G401.6 (cell line): Measurements from ENCODE around the gene NAV3.

Experiments used
- FAIRE-seq: peaks from 2 replicates; lab custom pipeline; 2012; peaks lifted over from hg19 to GRCh38; lab: Jason Lieb, UNC

Gene NAV3

DNA sequence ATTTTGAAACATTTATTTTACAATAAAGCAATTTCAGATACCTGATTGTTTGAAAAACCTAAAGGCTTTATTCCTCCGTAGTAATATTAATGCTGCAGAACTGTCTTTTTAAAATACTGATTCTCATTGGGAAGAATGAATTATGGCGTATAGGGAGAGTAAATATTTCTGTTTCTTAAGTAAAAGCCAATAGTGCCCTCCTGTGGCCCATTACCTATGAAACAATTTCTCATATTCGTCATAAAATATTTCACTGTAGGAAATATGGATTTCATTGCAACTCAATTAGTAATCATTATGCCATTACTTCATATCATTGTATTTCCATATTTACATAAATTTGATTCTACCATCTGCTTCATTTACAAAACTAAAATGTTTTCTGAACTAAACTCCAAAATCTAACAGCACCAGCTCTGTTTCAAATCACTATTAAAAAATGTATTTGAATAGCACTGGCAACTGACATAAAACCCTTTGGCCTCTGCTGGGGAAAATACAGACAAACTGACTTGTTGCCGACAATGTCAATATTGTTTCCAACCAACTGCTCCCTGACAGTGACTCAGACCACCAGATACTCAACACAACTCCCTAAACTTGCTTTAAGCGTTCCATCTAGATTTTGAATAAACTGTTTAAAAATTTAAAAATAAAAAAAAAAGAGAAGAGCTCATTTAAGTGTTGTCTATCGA is 290.3 kb downstream of the NAV3 start:
- FAIRE-seq, result no peak

GRCh38 chr12:78121969-78122610 is 291.4 kb downstream of the NAV3 start:
- FAIRE-seq, result no peak

- no peak for FAIRE-seq
Observed at GRCh38 chr12:78128211-78128610, 297.5 kb downstream of the NAV3 start.

- no peak for FAIRE-seq
Observed at GRCh38 chr12:78143717-78144116, 313.0 kb downstream of the NAV3 start.

DNA sequence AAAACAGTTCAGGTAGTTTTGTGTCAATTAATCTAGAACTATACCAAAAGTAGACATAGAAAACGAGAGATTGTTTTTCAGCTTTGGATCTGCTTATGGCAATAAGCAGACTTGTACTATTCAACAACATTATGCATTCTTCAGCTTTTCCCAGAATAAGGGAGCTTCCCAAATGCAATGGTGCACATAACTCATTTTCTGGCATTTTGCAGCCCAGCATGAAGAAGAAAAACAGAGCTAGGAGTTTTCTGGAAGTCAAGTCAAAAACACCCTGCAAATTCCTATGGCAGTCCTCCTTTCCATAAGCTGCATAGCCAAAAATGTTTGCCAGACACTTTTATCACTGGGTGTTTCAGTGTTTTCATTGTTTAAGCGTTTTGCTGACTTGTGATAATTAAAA is 314.7 kb downstream of the NAV3 start:
- no peak for FAIRE-seq

DNA sequence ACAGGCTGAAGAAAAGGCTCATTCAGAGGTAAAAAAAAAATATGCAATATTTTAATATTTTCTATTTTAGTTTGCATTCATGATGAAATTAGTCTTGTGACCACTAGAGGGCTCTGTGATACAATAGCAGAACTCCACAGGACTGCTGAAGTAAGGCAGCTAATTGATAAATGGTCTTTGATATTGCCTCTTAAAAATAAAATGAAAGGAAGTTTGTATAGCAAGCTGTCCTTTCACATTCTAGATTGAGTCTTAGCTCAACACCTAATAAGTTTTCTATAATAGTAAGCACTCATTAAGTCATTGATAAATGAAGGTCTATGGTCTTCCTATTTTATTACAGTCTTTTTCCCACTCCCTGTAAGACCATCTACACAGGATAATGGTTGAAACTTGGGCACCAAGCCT is 315.7 kb downstream of the NAV3 start:
- FAIRE-seq, result peak; percentile 86

GRCh38 chr12:78149459-78149858 is 318.8 kb downstream of the NAV3 start:
- FAIRE-seq, result no peak

DNA sequence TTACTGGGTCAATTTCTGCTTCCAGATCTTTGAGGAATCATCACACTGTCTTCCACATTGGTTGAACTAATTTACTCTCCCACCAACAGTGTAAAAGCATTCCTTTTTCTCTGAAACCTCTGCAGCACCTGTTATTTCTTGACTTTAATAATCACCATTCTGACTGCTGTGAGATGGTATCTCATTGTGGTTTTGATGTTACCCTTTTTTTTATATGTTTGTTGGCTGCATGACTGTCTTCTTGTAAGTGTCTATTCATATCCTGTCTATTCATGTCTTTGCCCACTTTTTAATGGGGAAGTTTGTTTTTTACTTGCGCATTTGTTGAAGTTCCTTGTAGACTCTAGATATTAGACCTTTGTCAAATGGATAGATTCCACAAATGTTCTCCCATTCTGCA is 324.9 kb downstream of the NAV3 start:
- FAIRE-seq, result no peak

GRCh38 chr12:78156751-78157150 is 326.1 kb downstream of the NAV3 start:
- no peak for FAIRE-seq

DNA sequence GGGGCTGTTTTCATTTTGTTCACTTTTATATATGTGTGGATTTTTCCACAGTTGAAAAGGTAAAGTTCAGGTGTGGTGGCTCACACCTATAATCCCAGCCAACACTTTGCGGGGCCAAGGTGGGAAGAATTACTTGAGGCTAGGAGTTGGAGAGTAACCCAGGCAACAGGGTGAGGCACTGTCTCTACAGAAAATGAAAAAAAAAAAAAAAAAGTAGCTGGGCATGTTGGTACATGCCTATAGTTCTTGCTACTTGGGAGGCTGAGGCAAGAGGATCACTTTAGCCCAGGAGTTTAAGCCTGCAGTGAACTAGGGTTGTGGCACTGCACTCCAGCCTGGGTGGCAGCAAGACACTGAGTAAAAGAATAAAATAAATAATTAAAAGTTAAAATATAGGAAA is 326.5 kb downstream of the NAV3 start:
- no peak for FAIRE-seq

DNA sequence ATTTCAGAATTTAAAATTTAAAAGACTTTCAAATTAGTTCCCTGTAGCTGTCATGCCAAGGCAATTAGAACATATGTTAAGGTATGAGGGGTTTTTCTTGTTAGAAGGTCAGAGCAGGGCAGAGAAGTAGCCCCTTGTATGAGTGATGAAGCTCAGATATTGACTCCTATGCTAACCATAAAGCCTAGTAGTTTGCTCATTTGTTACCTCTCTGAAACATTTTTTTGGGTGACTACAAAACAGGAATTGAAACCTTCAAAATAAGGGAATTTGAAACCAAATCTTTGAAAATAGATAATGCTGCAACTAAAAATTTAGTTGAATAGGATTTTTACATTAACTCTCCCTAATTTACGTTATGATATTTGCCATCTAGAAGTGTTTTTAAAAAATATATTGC is 333.5 kb downstream of the NAV3 start:
- no peak for FAIRE-seq

DNA sequence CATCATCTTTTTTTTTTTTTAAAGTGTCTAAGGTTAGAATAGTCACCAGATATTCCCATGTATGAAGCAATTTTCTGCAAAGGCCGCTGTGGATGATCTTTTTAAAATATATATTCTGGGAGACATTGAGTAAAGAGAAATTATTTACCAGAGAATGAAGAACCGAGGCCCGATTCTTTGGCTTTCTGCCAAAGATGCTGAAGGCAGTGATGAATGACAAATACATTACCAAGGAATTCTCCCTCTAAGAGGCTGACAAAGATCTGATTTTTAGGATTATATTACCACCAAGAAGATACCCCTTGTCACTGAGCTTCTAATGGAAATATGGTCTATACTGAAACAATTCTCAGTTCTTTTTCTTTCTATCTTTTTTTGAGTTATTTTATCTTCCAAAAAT is 336.8 kb downstream of the NAV3 start:
- no peak for FAIRE-seq

- FAIRE-seq, result no peak
Observed at GRCh38 chr12:78171061-78171460, 340.4 kb downstream of the NAV3 start.

DNA sequence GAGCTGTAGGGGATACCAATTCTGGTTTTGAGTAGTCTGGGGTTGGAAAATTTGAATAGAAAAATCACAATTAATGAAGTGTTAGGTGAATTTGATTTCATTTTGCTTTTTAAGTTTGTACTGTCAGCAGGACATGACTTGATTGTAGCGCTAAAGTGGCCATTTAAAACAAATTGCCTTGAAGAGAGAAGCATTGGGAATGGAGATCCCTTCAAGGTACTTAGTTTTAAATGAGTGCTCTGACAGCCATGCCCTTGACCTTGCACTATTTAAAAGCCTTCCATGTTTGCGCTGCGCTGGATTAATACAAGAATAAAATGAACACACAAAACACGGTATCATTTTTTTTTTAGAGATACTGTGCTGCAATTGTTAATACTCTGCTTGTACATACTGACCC is 345.9 kb downstream of the NAV3 start:
- FAIRE-seq, result no peak

DNA sequence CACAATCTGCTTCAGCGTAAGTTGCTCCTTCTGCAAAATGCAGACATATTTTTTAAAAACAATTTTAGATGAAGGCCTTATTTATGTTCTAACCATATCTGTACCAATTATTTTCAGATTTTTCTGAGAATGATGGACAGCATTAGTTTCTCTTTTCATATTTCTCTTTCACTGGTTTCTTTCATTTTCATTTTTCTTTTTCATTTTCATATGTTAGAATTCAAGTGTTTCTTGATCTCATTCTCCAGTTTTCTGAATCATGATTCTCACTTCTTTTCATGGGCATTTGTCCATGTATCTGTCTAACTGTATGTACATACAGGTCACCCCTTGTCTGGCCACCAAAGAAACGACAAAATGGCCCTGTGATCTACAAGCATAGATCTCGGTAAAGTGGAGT is 346.6 kb downstream of the NAV3 start:
- no peak for FAIRE-seq

GRCh38 chr12:78179346-78179745 is 348.7 kb downstream of the NAV3 start:
- FAIRE-seq, result no peak

DNA sequence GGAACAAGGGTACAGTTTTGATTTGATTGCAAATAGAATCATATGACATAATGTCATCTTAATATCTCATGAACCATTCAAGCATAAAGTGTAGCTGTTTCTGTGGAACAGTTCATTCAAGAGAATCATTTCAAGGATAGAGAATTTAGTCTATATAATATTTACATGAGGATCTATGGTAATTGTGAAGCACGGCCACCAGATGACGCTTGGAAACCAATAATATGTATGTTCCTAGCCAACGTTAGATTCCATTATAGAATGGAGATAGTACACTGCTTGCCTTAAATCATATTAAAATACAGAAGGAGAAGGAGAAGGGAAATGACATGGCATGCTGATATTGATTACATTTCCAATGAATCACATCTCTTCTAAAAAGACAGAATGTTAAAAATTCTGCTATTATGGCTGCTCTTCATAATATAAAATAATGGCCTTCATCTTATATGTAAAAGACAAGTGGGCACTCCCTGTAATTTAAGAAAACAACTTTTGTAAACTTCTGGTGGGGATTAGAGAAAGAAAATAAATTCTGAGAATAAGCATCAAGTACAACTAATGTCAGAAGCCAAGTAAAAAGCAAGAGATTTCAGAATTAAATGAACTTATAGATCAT is 351.0 kb downstream of the NAV3 start:
- no peak for FAIRE-seq

DNA sequence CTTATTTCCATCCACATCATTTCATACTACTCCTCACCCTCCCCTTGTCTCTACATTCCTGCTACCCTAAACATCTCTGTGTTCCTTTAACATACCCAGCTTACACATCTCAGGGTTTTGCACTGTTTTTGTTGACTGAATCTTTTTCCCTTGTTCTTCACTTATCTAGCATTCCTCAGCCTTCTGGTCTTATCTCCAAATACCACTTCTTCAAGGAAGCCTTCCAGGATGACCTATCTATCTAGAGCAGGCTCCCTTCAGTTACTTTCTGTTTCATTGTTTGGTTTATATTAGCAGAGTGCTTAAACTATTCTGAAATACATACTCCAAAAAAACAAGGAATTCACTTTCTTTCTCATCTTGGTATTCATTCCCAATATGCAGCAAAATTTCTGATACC is 353.1 kb downstream of the NAV3 start:
- FAIRE-seq, result no peak

GRCh38 chr12:78185109-78185508 is 354.4 kb downstream of the NAV3 start:
- no peak for FAIRE-seq

DNA sequence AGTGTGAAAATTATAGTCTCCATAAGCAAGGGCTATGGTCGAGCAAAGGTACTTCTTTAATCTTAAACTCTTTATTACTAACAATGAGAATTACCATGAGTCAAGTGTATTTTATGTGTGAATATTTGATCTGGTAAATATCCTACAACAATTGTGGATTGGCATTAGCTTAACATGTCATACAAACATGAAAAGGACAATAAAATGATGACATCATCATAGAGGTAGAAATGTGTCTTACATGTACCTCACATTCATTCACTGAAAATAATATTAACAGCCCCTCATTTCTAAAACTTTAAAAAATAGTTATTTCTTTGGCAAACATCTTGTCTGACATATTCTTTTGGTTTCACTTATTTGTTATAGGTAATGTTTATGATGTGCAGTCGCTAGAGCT is 355.0 kb downstream of the NAV3 start:
- FAIRE-seq, result no peak

DNA sequence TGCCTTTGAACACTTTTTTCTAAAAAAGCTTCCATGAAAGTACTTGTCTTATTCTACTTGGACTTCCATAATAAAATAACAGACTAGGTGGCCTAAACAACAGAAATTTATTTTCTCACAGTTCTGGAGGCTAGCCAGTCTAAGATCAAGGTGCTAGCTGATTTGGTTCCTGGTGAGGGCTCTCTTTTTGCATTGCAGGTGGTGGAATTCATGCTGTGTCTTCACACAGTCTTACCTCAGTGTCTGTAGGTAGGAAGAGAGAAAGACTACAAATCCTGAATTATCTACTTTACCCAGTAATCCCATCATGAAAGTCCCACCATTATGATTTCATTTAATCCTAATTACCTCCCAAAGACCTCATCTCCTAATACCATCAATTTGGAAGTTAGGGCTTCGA is 356.0 kb downstream of the NAV3 start:
- FAIRE-seq, result no peak

DNA sequence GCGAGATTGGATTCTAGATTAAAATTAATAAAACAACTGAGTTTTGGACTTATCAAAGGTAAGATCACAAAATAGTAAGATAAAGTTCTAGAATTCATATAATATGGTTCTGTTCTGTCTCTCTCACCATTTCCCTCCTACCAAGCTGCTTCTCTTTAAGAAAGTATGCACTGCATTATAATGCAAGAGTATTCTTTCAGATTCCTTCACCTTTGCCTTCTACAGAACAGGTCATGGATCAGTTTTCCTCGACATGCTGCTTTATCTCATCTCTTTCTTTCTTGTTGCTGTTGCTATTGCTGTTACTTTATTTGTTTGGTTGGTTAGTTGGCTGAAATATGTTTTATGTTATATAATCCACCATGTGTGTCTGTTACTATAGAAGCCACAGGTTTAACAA is 357.0 kb downstream of the NAV3 start:
- FAIRE-seq, result no peak

- FAIRE-seq, result no peak
Observed at GRCh38 chr12:78189656-78190055, 359.0 kb downstream of the NAV3 start.

DNA sequence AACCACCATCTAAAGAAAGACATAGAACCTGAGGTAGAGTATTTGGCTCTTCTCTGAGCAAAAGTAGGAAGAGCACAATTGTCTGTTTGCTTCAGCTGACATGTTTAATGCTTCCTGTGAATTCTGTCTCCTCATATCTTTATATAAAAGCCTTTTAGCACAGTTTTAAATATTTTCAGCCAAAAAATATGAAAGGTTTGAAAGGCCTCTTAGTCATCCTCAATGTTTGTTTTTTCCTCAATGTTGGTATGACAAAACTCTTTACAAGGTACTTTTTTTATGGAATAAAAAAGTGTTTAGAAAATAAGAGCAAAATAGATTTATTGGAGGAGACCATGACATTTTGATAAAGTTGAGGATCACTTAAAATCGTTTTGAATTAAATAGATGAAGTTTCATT is 360.9 kb downstream of the NAV3 start:
- FAIRE-seq, result no peak
